Neural cell (in vitro differentiated cells): Measurements from ENCODE around the gene OS9.

ENCODE experiments used
- EP300 ChIP-seq: fragments of 450-650 bp; conservative IDR thresholded peaks from 2 replicates; pipeline ENCODE4 v1.6.1; 2014; ENCODE audit warnings: antibody characterized with exemption, mild to moderate bottlenecking, moderate library complexity; ENCODE audit not compliant: poor library complexity, severe bottlenecking
- MXI1 ChIP-seq: fragments of 450-650 bp; conservative IDR thresholded peaks from 2 replicates; pipeline ENCODE4 v1.6.1; 2014; ENCODE audit warnings: antibody characterized with exemption, mild to moderate bottlenecking; ENCODE audit not compliant: poor library complexity, severe bottlenecking
- POLR2AphosphoS5 ChIP-seq: IDR thresholded peaks from 2 replicates; pipeline ENCODE4 v1.6.1; 2012
- SMC3 ChIP-seq: fragments of 450-650 bp; conservative IDR thresholded peaks from 2 replicates; pipeline ENCODE4 v1.6.1; 2014; ENCODE audit warnings: antibody characterized with exemption, mild to moderate bottlenecking, moderate library complexity; ENCODE audit not compliant: poor library complexity
- TAF1 ChIP-seq: IDR thresholded peaks from 2 replicates; pipeline ENCODE4 v1.6.1; 2012; ENCODE audit warnings: low read depth
- TF ChIP-seq, protein P1 (sequence below): fragments of 450-650 bp; IDR thresholded peaks from 2 replicates; pipeline ENCODE4 v1.5.1; 2014; ENCODE audit warnings: antibody characterized with exemption, mild to moderate bottlenecking, moderate library complexity; ENCODE audit not compliant: poor library complexity, severe bottlenecking

DNA sequence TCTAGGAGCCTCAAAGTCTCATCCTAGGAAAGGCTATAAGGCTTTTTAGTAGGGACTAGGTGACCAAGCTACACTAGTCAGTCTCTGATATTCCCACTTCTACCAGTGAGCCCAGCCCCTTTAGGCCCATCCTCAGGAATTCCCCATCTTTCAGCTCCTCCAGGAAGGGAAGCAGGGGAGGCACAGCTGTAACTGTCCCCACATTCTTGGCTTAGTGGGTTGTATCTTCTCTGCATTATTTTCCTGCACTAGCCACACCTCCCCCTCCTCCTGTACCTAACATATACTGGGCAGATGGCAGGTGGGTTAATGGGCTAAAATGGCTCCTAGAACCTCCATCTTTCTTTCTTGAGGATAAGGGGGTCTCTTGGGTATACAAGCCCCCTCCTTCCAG lies 73.4 kb downstream of the OS9 start:
- TF ChIP-seq MXI1: no peak
- no peak for TF ChIP-seq POLR2AphosphoS5
- TF ChIP-seq, protein P1, sequence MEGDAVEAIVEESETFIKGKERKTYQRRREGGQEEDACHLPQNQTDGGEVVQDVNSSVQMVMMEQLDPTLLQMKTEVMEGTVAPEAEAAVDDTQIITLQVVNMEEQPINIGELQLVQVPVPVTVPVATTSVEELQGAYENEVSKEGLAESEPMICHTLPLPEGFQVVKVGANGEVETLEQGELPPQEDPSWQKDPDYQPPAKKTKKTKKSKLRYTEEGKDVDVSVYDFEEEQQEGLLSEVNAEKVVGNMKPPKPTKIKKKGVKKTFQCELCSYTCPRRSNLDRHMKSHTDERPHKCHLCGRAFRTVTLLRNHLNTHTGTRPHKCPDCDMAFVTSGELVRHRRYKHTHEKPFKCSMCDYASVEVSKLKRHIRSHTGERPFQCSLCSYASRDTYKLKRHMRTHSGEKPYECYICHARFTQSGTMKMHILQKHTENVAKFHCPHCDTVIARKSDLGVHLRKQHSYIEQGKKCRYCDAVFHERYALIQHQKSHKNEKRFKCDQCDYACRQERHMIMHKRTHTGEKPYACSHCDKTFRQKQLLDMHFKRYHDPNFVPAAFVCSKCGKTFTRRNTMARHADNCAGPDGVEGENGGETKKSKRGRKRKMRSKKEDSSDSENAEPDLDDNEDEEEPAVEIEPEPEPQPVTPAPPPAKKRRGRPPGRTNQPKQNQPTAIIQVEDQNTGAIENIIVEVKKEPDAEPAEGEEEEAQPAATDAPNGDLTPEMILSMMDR: no peak
- no peak for TF ChIP-seq EP300
- no peak for TF ChIP-seq TAF1
- TF ChIP-seq SMC3: no peak
